Stomach (tissue), 4 donors: Measurements from ENCODE around the gene SLC17A3.

Source experiments
- CTCF ChIP-seq, 7 experiments: fragments of 450-650 bp in 4 of 7; fragments of 200-600 bp in 3 of 7; sonication (generic) in 3 of 7; IDR thresholded peaks; one replicate each; pipeline ENCODE4 v1.5.1; 2016 to 2019; ENCODE audit warnings: antibody characterized with exemption in 7 of 7, control low read depth in 2 of 7, mild to moderate bottlenecking in 1 of 7
- EP300 ChIP-seq: sonication (generic); formaldehyde crosslinking; IDR thresholded peaks from one replicate; pipeline ENCODE4 v1.6.1; 2017; ENCODE audit warnings: antibody characterized with exemption
- POLR2AphosphoS5 ChIP-seq, 3 donors: sonication (generic); formaldehyde crosslinking; IDR thresholded peaks; one replicate each; pipeline ENCODE4 v1.6.1; 2016; ENCODE audit warnings: antibody characterized with exemption in 3 of 3

- TF ChIP-seq CTCF (IDR thresholded peaks at IDR 0.05) (no peak), EP300 (no peak), POLR2AphosphoS5 (IDR thresholded peaks at IDR 0.05) (no peak)
These were observed 4.8 kb upstream of the SLC17A3 start for GRCh38 chr6:25878721-25879322.
